ENCODE data around the gene ZNF771. TPM values are rescaled to one million over a fixed set of nuclear protein-coding genes. Genes with fewer than 3 reads are reported as not detected.

ZNF771 gene
- total and polyA plus RNA-seq, 2 donors (not counting 3 experiments of a cell fraction or from before 2014, with no cell fraction given) = 11.7 to 16.8 TPM

GRCh38 chr16:30357715-30358576 is 49.5 kb upstream of the ZNF771 start:
- Histone ChIP-seq H3K9me3 (replicated peaks; ENCODE audit: control insufficient read depth, insufficient read depth, low read length) (no peaks in the 10 kb centered on the region), H3K4me2 (ENCODE audit: insufficient read depth, low read length) (no peak overlapping the region), H2AFZ (ENCODE audit: low read depth, low read length) (no peak overlapping the region), H3K4me3 (replicated peaks in 1 of 3; ENCODE audit: insufficient read depth in 1 of 3, low read depth in 1 of 3, low read length in 3 of 3) (no peak overlapping the region), H3K4me1 (ENCODE audit: control insufficient read depth, extremely low read depth, insufficient read depth, low read length) (peaks cover 18% of the 10 kb centered on the region), H3K36me3 (ENCODE audit: control insufficient read depth in 2 of 2, extremely low read depth in 1 of 2, insufficient read depth in 2 of 2, low read length in 2 of 2) (peaks cover 0 to 30% of the 10 kb centered on the region in 2 experiments), H3K27me3 (ENCODE audit: control insufficient read depth in 2 of 2, insufficient read depth in 2 of 2, low read length in 2 of 2) (no peaks in the 10 kb centered on the region), H3K9ac (replicated peaks; ENCODE audit: extremely low read depth, insufficient read depth, low read length) (no peak overlapping the region), H3K79me2 (ENCODE audit: control insufficient read depth, insufficient read depth, low read length) (peaks cover 33% of the 10 kb centered on the region), H3K27ac (ENCODE audit: insufficient read depth, low read depth, low read length) (no peak overlapping the region), H3K9me1 (replicated peaks; ENCODE audit: control insufficient read depth, extremely low read depth, insufficient read depth, low read length) (no peaks in the 10 kb centered on the region), H4K20me1 (replicated peaks; ENCODE audit: control insufficient read depth, extremely low read depth, insufficient read depth, low read length) (no peaks in the 10 kb centered on the region)
- intact Hi-C loops (cut with micrococcal nuclease) (no loop called here), dilution Hi-C loops (cut with MboI; ENCODE audit: extremely low pct_ligation_motif_present, low sequenced_read_pairs) (no loop called here)
- no peak for FAIRE-seq
- BruUV-seq (replicated peaks) = no TSS peak
- TF ChIP-seq JUN (IDR thresholded peaks at IDR 0.05; ENCODE audit: borderline replicate concordance, insufficient read depth, insufficient read length, low read depth) = no peak
- no peak for TF ChIP-seq EZH2 (IDR thresholded peaks at IDR 0.05; ENCODE audit: borderline replicate concordance, low read depth, low read length, severe bottlenecking)
- TF ChIP-seq POLR2AphosphoS5 (IDR thresholded peaks at IDR 0.05; ENCODE audit: insufficient read depth, low read depth, low read length) = no peak
- no peak for TF ChIP-seq POLR2A (IDR thresholded peaks at IDR 0.05; ENCODE audit: low read depth, low read length)
- no peak for TF ChIP-seq GATA2 (IDR thresholded peaks at IDR 0.05; ENCODE audit: insufficient read depth, insufficient read length, low read depth, low read length)
- no peak for TF ChIP-seq CTCF (IDR thresholded peaks at IDR 0.05; ENCODE audit: extremely low read depth in 1 of 2, insufficient read depth in 1 of 2, low read depth in 1 of 2, low read length in 2 of 2)
- TF ChIP-seq FOS (IDR thresholded peaks at IDR 0.05; ENCODE audit: borderline replicate concordance, insufficient read depth, low read length) = no peak
- TF ChIP-seq MYC (IDR thresholded peaks at IDR 0.05; ENCODE audit: low read depth, low read length) = no peak
- no peak for TF ChIP-seq MAX (IDR thresholded peaks at IDR 0.05; ENCODE audit: insufficient read depth, insufficient read length)
- CTCF ChIA-PET = no interaction called here
- POLR2A ChIA-PET = no interaction called here
- DNase-seq (ENCODE audit: low read depth, low spot score) = no peak

Data from endothelial cell of umbilical vein (primary cell).